Activated CD4-positive, CD25-positive, alpha-beta regulatory T cell (primary cell): ENCODE measurements around the gene KLF9.

Source experiments
- DNase-seq, 4 experiments: peaks; one replicate each; lab custom pipeline; 2025; lab: John Stamatoyannopoulos, UW

KLF9 gene

DNA sequence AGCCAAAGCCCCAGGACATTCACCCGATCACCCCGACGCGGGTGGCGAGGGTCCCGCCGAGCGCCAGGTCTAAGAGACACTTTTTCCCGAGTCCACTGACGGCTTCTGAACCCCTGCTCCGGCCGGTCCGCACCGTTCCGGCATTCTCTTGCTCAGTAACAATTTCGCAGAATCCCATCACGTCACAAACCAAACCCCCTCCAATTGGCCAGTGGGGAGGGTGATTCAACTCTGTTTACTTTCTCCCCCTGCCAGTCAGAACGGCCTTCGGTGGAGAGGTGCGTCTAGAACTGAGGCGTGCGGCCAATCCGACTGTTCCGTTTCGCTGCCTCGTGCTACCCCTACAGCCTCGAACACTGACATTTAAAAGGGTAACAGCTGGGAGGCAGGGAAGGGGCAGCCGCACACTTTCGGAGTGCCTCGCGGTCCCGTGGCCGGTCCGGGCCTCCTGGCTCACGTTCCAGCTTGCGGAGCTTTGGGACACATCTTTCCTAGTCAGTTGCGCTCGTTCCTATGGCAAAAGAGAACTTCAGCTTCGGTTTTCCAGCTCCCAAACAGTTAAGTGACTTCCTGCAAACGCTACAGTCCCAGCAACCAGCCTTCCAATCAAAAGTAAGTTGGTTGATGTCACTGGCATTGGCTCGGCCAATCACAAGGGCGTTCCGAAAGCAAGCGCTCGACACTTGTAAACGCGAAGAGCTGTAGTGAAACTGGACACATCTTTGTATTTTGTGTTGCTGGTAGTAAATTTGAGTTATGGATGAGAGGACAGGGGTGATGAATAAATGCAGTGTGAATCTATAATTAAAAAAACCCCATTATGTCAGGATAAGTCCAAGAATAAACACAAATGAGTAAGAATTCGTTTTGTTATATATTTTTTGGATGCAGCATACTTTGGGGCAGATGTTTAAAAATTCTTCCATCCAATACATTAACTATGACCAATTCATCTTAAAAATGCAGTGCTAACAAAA, at the start of gene KLF9:
Gene KLF9 (minus strand): TSS at position 859 of the 977 bp plus-strand sequence. CDS start 1,294 bp downstream, outside the sequence.
- peak; percentile 73 to 80 (median 78) for DNase-seq

DNA sequence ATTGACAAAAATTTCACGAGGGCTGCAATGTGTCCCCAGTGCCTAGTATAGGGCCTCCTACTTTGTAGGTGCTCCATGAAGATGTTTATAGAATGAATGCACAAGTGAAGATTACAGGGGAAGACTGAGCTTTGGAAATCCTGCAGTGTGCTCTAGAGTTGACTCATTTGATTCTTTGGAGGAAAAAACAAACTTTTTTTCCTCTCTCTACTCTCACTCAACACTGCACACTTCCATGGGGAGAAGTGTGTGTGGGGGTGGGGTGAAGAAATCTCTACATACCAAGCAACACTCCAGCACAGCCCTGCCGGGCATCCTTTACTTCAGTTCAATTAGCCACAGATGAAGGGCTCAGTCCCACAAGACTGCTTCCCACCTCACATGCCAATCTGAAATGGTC, 49.4 kb upstream of the KLF9 start:
- no peak for DNase-seq

DNA sequence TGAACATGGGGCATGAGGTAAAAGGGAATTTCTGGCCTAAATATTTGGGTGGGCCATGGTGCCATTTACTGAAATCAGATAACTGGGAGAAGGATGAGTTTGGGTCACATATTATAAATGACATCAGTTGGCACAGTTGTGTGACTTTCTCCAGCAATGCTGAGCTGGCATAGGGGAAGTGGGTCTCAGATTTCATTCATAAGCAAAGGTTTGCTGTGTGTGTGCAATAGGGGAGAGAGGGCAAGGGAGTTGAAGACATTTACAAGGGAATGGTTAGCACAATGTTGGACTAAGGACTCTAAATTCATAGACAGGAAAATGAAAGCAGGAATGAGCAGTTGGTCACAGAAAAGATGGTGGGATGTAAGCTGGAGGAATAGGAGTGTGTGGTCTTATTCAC, 47.8 kb upstream of the KLF9 start:
- no peak for DNase-seq

DNA sequence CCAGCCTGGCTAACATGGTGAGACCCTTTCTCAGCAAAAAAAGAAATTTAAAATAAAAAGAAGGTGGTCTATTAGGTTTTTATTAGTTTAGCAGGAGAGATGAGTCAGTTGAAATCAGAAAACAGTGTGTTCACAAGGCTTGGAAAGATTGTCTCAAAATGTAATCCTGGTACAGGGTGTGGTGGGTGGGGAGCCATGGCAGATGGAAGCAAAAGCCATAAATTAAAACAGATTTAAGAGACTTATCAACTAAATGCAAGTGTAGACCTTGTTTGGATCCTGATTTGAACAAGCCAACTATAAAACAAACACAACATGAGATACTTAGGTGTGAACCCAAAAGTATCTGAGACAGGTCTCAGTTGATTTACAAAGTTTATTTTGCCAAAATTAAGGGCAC, 42.8 kb upstream of the KLF9 start:
- DNase-seq = no peak

DNA sequence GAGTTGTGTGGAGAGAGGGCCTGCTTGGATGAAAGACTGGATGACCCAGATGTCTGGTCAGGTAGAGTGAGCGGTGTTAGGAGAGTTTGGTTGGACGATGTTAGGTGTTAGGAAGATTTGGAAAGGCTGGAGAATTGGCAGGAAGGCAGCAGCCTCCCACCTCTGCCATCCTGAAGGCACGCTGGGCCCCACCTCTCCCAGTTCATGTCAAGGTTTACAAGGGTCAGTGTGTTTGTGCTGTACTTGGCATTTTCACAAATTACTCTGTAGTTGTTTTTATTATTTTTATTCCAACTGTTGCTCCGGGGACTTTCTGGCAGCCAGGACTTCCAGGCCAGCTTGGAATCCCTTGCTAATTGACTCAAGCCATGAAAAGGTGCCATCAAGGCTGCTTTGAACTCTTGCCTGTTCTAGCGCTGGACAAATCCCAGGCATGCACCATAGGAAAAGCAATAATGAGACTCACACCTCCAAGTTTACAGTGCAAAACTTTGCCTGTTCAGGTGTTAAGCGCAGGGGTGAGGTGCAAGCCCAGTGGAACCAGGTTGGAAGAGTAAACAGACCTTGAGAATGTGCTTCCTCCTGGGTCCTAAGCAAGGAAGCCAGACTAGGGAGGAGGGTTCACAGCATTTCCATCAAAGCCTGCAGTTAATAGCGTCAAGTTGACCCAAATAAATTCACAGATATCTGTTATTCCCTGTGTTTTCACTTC, 41.7 kb upstream of the KLF9 start:
- DNase-seq = no peak

DNA sequence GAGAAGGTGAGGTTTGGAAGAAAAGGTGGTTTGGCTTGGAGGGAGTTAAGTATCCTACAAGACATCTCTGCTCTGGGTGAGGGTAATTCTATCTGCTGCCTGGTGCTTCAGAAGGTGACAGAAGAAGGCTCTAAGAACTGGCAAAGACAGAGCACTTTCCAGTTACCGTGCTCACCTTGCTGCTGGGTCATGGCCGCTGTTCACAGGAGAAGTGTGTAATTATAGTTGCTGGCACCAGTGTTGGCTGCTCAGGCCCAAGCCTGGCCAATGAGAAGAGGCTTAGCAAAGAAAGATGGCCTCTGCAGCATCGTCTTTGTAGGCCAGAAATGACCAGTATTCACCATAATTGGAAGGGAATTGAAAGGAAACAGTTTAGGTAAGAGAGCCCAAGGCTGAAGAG, 37.9 kb upstream of the KLF9 start:
- DNase-seq = no peak

DNA sequence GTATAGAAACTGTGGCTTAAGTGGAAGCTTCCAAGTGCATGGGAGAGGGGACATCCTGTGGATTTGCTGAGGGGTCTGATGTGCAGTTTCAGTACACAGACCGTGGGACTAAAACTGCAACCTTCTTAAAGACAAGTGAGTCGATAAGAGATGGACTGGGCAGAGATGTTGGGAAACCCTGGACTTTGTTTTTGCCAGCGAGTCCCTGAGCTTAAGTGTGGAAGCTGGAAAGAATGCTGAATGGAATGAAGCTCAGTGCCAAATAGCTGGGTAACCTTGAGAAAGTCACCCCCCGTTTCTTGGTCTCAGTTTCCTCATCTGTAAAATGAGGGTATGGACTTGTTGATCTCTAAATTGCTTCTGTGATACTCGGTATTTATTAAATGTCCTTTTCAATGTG, 37.3 kb upstream of the KLF9 start:
- DNase-seq = no peak

DNA sequence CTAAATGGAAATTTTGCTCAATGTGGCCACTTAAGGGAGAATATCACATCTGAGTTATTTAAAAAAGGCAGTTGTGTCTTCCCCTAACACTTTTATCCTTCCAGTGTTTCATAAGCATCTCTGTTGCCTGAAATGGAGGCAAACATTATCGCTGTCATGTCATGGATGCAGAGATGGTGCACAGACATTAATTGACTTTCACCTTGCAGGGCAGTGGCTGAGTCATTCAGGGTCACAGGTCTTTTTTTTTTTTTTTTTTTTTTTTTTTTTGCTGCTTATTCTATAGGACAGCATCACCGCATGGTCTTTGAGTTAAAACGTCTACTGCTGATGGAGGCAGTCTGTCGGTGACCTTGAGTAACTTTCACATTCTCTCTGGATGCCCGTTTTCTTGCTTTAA, 36.3 kb upstream of the KLF9 start:
- DNase-seq = no peak

DNA sequence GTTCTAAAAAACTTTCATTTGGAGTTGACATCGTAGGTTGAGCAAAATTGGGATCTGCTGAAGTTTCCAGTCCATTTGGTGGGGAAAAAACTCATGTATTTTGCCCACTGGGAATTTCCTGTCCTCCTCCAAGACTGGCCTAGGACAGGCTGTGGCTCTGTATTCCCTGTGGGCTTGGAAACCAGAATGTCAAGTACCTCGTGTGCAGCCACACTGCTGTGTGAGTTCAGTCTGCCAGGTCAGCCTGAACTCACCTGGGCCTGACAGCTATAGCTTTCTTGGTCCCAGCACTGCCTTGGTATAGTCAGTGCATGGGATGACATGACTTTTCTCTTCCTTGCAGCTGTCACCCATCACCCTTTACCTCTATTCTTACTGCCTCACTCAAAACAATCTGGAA, 35.0 kb upstream of the KLF9 start:
- DNase-seq = no peak

DNA sequence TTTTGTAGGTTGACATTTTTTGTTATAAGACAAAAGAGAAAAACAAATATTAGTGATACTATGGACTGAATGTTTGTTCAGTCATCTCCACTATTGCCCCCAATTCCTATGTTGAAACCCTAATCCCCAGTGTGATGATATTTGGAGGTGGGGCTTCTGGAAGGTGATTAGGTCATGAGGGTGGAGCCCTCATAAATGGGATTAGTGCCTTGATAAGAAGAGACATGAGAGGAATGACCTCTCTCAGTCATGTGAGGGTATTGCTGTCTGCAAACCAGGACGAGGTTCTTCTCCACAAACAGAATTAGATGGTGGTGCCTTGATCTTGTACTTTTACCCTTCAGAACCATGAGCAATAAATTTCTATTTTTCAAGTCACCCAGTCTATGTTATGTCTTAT, 34.5 kb upstream of the KLF9 start:
- DNase-seq = no peak

DNA sequence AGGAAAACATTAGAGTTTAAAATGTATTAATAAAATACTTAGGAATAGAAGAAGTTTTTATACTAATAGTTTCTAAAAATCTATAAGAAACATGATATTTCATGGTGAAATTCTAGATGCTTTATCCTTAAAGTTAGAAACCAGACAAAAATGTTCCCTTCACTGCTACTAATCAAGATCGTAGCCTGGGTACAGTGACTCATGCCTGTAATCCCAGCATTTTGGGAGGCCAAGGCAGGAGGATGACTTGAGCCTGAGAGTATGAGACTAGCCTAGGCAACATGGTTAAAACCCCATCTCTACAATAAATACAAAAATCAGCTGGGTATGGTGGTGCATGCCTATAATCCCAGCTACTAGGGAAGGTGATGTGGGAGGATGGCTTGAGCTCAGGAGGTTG, 30.4 kb upstream of the KLF9 start:
- no peak for DNase-seq

DNA sequence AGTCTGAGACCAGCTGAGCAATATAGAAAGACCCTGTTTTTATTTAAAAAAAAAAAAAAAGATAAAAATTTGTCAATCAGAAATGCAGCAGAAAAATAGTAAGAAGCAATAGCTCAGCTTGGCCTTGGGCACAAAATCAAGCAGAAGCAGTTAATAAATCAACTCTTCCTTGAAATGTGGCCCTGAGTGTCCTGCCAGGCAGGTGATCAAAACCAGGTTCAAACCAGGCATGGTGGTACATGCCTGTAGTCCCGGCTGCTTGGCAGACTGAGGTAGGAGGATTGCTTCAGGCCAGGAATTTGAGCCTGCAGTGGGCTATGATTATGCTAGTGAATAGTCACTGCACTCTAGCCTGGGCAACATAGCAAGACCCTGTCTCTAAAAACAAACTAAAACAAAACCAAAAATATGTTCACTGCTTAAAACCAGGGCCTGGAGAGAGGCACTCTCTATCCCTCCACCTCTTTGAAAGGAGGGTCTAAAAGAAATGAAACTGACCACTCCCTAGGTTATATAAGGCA, 27.9 kb upstream of the KLF9 start:
- DNase-seq = no peak

DNA sequence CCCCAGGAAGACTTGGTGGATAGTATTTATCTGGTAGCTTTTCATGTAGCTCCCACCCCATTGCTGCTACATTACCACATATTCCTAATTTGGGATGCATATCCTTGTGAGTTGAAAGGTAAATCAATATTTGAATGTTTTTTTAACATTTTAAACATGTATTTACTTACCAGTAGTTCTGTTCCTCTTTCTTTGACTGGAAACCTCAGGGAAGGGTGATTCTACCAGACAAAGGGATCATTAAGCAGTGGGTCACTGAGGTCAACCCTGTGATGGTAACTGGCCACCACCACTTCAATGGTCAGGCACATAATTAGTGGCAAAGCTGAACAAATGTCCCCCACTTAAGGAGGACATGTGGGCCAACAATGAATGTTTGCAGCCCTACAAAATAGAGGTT, 27.2 kb upstream of the KLF9 start:
- no peak for DNase-seq

DNA sequence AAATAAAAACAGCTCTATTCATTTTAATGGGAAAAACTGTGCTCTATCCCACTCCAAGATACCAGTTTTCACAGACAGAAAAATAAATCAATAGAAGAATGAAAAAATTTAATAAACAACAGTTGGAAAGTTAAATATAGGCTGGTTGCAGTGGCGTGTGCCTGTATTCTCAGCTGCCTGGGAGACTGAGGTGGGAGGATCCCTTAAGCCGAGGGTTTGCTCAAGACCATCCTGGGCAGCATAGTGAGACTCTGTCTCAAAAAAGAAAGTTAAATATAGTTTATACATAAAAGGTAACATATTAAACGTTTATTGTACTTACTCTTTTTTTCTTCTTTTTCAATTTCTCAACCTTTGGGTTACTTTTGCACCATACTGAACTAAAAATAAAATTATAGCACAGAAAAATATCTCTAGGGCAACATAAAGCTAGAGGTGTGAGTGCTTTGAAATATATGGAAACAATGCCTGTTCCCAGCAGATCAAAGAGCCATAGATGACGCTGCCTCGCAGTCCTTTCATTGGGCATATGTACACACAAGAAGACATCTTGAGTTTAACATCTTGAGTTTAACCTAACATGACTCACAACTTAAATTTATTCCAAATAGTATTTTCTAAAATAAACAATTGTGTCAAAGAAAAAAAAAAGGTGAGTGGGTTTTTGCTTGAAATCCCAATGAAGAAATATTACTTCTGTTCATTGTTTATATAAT, 25.7 kb upstream of the KLF9 start:
- DNase-seq = no peak

DNA sequence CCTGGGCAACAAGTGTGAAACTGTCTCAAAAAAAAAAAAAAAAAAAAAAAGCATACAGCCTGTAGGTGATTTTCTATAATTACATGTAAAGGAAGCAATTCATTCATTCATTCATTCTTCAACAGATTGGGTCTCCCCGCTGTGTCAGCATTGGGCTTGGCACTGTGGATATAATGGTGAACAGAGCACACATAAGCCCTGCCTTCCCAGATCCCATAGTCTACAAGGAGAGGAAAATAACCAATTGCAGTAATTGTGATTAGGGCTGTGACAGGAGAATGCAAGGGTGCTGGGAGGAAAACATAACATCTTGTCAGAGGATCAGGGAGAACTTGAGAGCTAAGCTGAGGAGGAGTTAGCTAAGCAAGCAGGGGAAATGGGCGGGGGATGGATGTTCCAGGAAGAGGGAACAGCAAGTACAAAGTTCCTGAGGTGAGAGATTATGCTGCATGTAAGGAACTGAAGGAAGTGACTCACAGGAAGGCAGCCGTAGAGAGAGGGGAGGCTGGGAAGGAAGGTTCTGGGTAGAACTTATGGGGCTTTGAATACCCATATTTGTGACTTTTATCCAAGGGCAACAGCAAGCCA, 24.0 kb upstream of the KLF9 start:
- no peak for DNase-seq

DNA sequence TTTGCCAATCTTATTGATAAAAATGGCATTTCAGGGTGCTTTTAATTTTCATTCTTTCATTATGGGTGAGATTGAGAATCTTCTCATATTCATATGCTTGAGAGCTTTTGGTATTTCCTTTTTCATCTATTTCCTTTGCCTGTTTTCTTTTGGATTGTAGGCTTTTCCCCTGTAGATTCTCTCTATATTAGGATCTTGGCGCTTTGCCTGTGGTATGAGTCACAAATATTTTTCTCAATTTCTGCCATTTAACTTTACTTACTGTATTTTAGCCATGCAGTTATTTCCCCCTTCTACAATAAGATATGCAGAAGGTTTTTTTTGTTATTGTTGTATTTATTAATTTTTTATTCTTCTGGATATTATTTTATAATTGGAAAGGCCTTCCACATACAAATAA, 21.5 kb upstream of the KLF9 start:
- DNase-seq = no peak

DNA sequence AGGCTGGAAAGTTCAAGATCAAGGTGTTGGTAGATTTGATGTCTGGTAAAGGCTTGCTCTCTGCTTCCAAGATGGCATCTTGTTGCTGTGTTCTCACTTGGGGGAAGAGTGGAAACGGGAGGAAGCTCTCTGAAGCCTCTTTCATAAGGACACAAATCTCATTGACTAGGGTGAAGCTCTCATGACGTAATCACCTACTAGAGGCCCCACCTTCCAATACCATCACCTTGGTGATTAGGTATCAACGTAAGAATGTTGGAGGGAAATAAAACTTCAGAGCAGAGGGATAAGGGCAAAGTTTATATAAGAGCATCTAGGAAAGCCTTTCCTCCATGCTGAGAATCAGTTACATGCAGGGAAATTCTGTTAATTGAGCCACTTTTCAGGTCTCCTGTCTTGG, 15.4 kb upstream of the KLF9 start:
- no peak for DNase-seq

DNA sequence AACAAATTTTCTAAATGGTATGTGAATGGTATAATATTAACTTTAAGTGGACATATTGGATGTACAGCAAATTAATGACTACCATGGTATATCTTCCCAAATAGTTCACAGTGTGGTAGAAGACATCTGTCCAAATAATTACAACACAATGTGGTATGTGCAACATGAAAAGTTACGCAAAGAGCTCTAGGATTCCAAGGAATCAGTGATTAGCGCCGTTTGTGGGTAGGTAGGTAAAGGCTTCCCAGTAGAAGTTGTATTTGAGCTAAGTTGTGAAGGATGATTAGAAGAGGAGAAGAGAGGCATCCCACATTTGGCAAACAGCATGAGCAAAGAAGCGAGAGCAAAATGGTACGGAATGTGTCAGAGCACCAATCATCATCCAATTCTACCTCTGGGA, 14.3 kb upstream of the KLF9 start:
- DNase-seq = no peak

DNA sequence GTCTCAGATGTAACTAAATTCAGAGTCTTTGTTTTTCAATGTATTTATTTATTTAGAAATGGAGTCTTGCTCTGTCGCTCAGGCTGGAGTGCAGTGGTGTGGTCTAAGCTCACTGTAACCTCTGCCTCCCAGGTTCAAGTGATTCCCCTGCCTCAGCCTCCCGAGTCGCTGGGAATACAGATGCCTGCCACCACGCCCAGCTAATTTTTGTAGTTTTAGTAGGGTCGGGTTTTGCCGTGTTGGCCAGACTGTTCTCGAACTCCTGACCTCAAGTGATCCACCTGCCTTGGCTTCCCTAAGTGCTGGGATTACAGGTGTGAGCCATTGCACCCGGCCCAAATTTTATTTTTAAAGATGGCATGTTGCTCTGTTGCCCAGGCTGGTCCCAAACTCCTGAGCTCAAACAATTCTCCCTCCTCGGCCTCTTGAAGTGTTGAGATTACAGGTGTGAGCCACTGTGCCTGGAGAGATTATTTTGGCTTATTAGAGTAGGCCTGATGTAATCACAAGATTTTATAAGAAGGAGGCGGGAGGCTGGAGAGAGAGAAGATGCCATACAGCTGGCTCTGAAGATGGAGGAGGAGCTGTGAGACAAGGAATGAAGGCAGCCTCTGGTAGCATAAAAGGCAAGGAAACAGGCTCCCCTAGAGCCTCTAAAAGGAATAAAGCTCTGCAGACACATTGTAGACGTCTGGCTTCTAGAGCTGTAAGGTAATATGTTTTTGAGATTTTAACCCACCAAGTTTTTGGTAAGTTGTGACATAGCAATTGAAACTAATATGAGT, 12.9 kb upstream of the KLF9 start:
- DNase-seq = no peak

DNA sequence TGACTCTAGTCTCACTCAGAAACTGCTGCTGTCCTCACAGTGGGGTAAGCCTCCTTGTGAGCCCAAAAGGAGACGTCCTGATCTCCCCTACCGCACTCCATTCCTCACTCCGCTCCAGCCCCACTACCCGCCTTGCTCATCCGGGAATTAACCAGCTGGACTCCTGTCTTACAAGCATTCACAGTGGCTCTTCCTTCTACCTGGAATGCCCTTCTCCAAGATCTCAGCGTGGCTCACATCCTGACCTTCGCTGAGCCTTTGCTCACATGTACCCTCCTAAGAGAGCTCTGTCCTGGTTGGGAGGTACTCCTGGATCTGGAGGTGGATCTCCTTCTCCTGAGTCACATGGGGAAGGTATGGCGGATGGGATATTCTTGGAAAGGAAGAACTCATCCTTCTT, 10.7 kb upstream of the KLF9 start:
- DNase-seq = no peak

DNA sequence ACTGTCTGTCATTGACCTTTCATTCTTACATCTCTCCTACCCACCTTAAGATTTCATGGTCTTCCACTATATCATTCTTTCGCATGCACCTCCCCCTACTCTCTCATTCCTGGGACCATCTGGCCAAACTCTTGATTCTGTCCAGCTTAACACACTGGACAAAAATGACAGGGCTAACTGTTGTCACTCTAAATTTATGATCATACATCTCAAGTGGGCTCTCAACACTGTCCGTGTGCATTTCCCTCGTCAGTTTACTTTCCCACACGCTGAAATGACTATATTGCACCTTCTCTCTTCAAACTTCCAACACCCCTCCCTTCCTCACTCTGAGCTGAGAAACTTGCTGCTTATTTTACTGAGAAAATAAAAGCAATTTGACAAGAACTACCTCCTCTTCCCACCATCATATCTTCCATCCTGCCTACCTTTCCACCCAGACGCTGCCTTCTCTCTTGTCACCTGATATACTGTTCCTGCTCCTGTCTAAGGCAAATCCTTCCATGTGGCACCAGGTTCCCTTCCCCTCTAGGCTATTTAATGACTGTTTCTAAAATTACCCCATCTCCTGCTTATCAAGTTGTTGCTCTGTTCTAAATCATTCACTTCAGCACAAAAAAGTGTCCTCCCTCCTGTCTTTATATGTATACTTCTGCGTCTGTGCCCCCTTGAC, 8.1 kb upstream of the KLF9 start:
- no peak for DNase-seq
